Pancreas (tissue), 10 donors: ENCODE data around the gene MTCL1. TPM values are rescaled to one million over a fixed set of nuclear protein-coding genes. Genes with fewer than 3 reads are reported as not detected.
A peak's percentile ranks its signal among the peaks of the same experiment; 100 is the strongest.

Experiments used
- ATAC-seq, 4 donors: fragments of 200-7000 bp; cut with Tn5 transposase; one replicate each; pipeline versions ENCODE4 v1.8.0 to v1.9.1; 2020; ENCODE audit warnings: mild to moderate bottlenecking in 4 of 4, moderate library complexity in 4 of 4
- DNase-seq, 6 donors: peaks; one replicate each; pipeline ENCODE4 v3.0.0-alpha.2; 2020
- FAIRE-seq: peaks from 2 replicates; lab custom pipeline; 2012; peaks lifted over from hg19 to GRCh38; lab: Jason Lieb, UNC
- H3K27ac ChIP-seq, 4 donors: fragments of 200-600 bp; sonication (generic); 1 replicate in 3 of 4; 2 replicates in 1 of 4; pipeline versions ENCODE4 v1.5.0 to v1.8.0; 2020
- H3K27me3 ChIP-seq, 4 donors: fragments of 200-600 bp; one replicate each; pipeline ENCODE4 v1.8.0; 2021
- H3K36me3 ChIP-seq, 3 donors: fragments of 200-600 bp; sonication (generic) in 1 of 3; one replicate each; pipeline versions ENCODE4 v1.5.0 to v1.8.0; 2020 to 2021
- H3K4me1 ChIP-seq, 3 donors: fragments of 200-600 bp; one replicate each; pipeline ENCODE4 v1.8.0; 2021
- H3K4me3 ChIP-seq, 4 donors: fragments of 200-600 bp; sonication (generic) in 2 of 4; one replicate each; pipeline versions ENCODE4 v1.5.0 to v1.8.0; 2020 to 2021
- H3K9me3 ChIP-seq, 4 donors: fragments of 200-600 bp; one replicate each; pipeline ENCODE4 v1.8.0; 2021
- WGBS, 2 donors: extraction: QIAGEN DNeasy Blood & Tissue Kit; methylation state at CpG; one replicate each; pipeline ENCODE4 v1.1.7; 2013; 5-methylcytosine and 5-hydroxymethylcytosine counted together
- intact Hi-C, 3 donors: fragments of 100-400 bp; cut with DNase I; formaldehyde crosslinking; loops; one replicate each; pipeline versions ENCODE4 v1.11.1 to v1.14.2; 2022
- polyA plus RNA-seq, 2 donors: library from polyadenylated mRNA; stranded (reverse); fragments of 200-250 nt; gene quantifications; one replicate each; pipeline ENCODE4 v1.2.3, GENCODE V29; 2013
- total RNA-seq, 6 donors: library from RNA; stranded (reverse); fragmentation: NEBNext Ultra II Directional in 4 of 6; extraction: Animal tissue kit (Norgen Biotek cat#: 25700) in 4 of 6; gene quantifications; one replicate each; pipeline versions ENCODE4 v1.2.1 to v1.2.4, GENCODE V29; 2021 to 2023
- TF ChIP-seq, protein P1 (sequence below), 4 donors: fragments of 200-600 bp; sonication (generic) in 3 of 4; IDR thresholded peaks; one replicate each; pipeline versions ENCODE4 v1.5.0 to v1.8.0; 2021; ENCODE audit warnings: antibody characterized with exemption in 4 of 4
- donor health status: healthy with polysubstance abuse.
- donor health status: DM: no; HTN: no; CAD: no; lungs with moderate emphysema.
- donor health status: DM: no; HTN: no; CAD: no.
- donor health status: control.
- donor health status: control.
- donor health status: Bipolar disorder and iron deficiency.
- donor health status: DM: yes; HTN: yes; CAD: no.
- donor health status: DM: no; HTN: no; CAD: no.
- donor health status: DM: no; HTN: no; CAD: no.
- donor health status: DM: yes; HTN: yes; CAD: no.

The MTCL1 gene
- total and polyA plus RNA-seq, 8 donors: 9.2 to 18.4 (median 12.9) TPM

DNA sequence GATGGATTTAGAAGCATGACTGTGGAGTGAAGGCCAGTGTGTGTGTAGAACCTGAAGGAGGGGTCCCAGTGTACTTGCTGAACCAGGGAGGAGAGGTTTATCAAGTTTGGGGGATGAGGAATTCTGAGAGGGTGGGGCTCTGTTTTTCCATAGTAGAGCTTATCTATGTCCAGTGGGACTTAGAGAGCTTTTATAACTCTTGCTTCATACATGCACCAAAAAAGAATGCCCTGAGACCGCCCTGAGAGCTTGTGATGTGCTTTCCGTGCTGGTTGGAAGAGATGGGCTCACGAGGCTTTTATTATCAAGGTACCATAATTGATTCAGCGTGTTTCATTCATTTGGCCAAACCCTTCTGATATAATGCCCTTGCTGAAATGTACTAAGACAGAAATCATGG lies 100.2 kb downstream of the MTCL1 start:
- intact Hi-C loops: no loop called here
- H3K36me3 ChIP-seq: no peaks in the 10 kb centered on the region
- H3K27me3 ChIP-seq: no peaks in the 10 kb centered on the region
- H3K4me3 ChIP-seq: no peak overlapping the region
- peaks cover 14 to 26% (median 22%) of the 10 kb centered on the region in 3 donors for H3K4me1 ChIP-seq
- DNase-seq (no peak), FAIRE-seq (no peak), ATAC-seq (no peak)
- no peak overlapping the region for H3K27ac ChIP-seq
- WGBS, 2 donors: 92 to 96% methylated on average over 4 of the region's 4 CpGs
- TF ChIP-seq, protein P1, sequence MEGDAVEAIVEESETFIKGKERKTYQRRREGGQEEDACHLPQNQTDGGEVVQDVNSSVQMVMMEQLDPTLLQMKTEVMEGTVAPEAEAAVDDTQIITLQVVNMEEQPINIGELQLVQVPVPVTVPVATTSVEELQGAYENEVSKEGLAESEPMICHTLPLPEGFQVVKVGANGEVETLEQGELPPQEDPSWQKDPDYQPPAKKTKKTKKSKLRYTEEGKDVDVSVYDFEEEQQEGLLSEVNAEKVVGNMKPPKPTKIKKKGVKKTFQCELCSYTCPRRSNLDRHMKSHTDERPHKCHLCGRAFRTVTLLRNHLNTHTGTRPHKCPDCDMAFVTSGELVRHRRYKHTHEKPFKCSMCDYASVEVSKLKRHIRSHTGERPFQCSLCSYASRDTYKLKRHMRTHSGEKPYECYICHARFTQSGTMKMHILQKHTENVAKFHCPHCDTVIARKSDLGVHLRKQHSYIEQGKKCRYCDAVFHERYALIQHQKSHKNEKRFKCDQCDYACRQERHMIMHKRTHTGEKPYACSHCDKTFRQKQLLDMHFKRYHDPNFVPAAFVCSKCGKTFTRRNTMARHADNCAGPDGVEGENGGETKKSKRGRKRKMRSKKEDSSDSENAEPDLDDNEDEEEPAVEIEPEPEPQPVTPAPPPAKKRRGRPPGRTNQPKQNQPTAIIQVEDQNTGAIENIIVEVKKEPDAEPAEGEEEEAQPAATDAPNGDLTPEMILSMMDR (IDR thresholded peaks at IDR 0.05): no peak
- H3K9me3 ChIP-seq: no peaks in the 10 kb centered on the region

DNA sequence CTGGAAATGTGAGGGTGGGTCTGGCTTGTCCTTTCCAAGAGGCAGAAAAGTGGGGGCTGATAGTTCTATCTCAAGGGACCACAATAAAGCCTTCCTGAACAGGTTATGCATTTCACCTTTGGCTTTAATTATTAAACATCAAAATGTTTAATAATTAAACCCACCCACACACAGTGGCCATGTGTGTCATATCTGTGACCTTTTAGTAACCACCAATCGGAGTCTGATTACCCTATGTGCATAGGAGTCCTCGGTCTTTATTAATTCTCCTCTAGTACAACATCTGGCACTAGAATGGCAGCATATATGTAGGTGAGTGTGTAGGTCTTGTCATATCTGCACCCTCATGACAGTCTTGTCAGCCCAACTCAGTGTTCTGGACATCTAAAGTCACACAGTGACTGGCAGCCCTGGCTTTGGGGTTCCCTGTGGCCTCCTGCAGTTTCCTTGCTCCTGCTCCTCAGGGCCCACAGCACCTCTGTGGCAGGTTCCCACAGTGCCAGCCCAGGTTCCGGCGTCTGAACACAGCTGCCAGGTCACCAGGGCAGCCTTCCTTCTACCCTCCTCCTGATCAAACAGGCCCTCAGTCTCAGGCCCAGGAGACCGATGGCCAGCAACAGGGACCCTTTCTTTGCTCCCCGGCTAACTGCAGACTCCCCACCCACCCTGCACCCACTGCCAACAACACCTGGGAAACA lies 100.9 kb downstream of the MTCL1 start:
- H3K4me3 ChIP-seq: no peak overlapping the region
- H3K9me3 ChIP-seq: no peaks in the 10 kb centered on the region
- H3K4me1 ChIP-seq: peaks cover 10 to 19% (median 15%) of the 10 kb centered on the region in 3 donors
- peak overlapping the region in 2 of 4 donors; percentile 5 to 44 for H3K27ac ChIP-seq
- TF ChIP-seq, protein P1 (IDR thresholded peaks at IDR 0.05): no peak
- WGBS, 2 donors: 31 to 32% methylated on average over 6 of the region's 6 CpGs
- ATAC-seq: peak; percentile 70 to 85 (median 80)
- intact Hi-C loops: no loop called here
- H3K27me3 ChIP-seq: no peaks in the 10 kb centered on the region
- FAIRE-seq: no peak
- DNase-seq: peak in 3 of 6 donors; percentile 57 to 59 (median 59)
- H3K36me3 ChIP-seq: no peaks in the 10 kb centered on the region

DNA sequence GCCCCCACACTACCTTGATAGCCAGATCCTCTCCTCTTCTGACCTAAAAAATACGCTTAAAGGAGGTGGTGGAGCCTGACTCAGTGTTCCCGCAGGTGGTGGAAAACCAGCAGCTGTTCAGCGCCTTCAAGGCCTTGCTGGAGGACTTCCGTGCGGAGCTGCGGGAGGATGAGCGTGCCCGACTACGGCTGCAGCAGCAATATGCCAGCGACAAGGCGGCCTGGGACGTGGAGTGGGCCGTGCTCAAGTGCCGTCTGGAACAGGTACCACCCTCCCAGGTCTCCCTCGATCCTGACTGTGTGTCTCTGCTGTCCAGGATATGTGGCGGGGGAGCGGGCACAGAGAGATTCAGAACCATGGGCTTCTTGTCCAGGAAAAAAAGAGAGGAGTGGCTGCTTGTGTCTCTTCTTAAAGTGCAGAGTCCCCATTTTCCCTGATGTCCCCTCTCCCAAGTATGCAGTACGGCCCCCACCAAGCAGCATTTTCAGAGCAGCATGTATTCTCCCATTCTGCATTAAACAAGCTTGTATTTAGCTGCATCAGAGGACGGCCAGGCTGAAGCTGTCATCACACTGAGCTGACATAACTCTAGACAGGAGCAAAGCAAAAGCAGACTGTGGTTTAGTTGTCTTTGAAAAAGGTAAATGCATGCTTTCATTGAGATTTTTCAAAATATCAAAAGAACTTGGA lies 101.6 kb downstream of the MTCL1 start:
- no peaks in the 10 kb centered on the region for H3K9me3 ChIP-seq
- peaks cover 10 to 13% (median 10%) of the 10 kb centered on the region in 3 donors for H3K4me1 ChIP-seq
- no peak overlapping the region for H3K4me3 ChIP-seq
- 80 to 83% methylated on average over 19 of the region's 19 CpGs for WGBS, 2 donors
- no peaks in the 10 kb centered on the region for H3K27me3 ChIP-seq
- peak overlapping the region in 1 of 4 donors; percentile 5 for H3K27ac ChIP-seq
- TF ChIP-seq, protein P1 (IDR thresholded peaks at IDR 0.05): no peak
- FAIRE-seq: no peak
- H3K36me3 ChIP-seq: no peaks in the 10 kb centered on the region
- DNase-seq: peak in 2 of 6 donors; percentile 19 to 28
- intact Hi-C loops: no loop called here
- peak; percentile 9 to 36 (median 24) for ATAC-seq

DNA sequence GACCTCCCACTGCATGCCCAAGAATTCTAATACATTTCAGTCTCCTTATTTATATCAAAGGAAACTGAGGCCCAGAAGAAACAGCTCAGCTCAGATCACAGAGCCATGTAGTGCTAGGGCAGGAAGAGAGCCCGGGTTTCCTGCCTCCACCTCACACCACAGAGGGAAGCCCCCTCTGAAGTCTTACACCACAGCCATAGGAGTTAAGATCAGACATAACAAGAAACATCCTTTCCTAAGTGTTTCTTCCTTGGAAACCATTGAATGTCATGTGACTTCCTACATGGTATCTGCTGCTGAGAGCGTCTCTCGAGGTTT lies 102.1 kb downstream of the MTCL1 start:
- TF ChIP-seq, protein P1 (IDR thresholded peaks at IDR 0.05): no peak
- intact Hi-C loops: no loop called here
- H3K36me3 ChIP-seq: no peaks in the 10 kb centered on the region
- WGBS, 2 donors: 85 to 95% methylated on average over 3 of the region's 3 CpGs
- H3K27me3 ChIP-seq: no peaks in the 10 kb centered on the region
- ATAC-seq (no peak), FAIRE-seq (no peak), DNase-seq (no peak)
- no peak overlapping the region for H3K27ac ChIP-seq
- no peaks in the 10 kb centered on the region for H3K9me3 ChIP-seq
- peaks cover 10 to 13% (median 10%) of the 10 kb centered on the region in 3 donors for H3K4me1 ChIP-seq
- no peak overlapping the region for H3K4me3 ChIP-seq

DNA sequence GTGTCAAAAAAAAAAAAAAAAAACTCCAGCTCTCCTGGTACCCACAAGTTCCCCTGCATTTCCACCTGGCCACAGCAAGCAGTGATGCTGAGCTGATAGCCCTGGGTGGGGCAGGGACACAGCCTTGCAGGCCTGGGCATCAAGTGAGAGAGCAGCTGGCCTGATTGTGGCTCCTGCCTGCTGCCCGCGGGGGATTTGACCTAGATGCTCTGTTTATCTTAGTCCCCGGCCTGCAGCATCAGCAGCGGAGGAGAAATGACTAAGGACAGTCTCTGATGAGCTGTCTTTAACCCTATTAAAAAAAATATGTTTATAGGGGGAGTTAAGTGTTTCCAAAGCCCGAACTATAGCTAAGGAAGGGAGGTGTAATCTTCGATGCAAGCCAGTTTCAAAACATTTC lies 102.6 kb downstream of the MTCL1 start:
- TF ChIP-seq, protein P1 (IDR thresholded peaks at IDR 0.05): no peak
- no peak overlapping the region for H3K27ac ChIP-seq
- ATAC-seq (peak in 1 of 4 donors; percentile 26), DNase-seq (no peak), FAIRE-seq (no peak)
- H3K9me3 ChIP-seq: no peaks in the 10 kb centered on the region
- no peak overlapping the region for H3K4me3 ChIP-seq
- H3K4me1 ChIP-seq: peaks cover 10% of the 10 kb centered on the region in 3 donors
- H3K27me3 ChIP-seq: no peaks in the 10 kb centered on the region
- intact Hi-C loops: no loop called here
- WGBS, 2 donors: 84 to 86% methylated on average over 6 of the region's 6 CpGs
- H3K36me3 ChIP-seq: no peaks in the 10 kb centered on the region
